ENCODE data around the gene KCTD4. TPM values are rescaled to one million over a fixed set of nuclear protein-coding genes. Genes with fewer than 3 reads are reported as not detected.

Gene KCTD4
- total and polyA plus RNA-seq, 2 donors (not counting 3 experiments of a cell fraction or from before 2014, with no cell fraction given), result not detected

DNA sequence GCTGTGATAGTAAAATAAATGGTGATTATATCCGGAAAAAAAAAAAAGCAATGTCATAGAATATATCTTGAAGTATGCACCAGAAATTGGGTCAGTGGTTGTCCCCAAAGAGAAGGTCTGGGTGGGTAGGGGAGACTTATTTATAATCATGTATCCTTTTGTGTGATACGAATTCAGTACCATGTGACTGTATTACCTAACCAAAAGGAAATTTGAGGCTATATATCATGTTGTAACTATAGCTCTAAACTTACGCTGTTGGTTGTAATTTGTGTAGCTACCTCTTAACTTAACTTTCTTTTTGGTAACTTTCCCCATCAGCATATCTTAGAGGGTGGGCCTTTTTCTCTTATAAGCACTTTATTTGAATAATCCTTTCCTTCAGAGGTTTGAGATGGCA lies 25.2 kb upstream of the KCTD4 start:
- Histone ChIP-seq H3K9me1 (replicated peaks; ENCODE audit: control insufficient read depth, extremely low read depth, insufficient read depth, low read length) (no peaks in the 10 kb centered on the region), H3K27me3 (ENCODE audit: control insufficient read depth in 2 of 2, insufficient read depth in 2 of 2, low read length in 2 of 2) (no peaks in the 10 kb centered on the region), H3K4me2 (ENCODE audit: insufficient read depth, low read length) (no peak overlapping the region), H3K36me3 (ENCODE audit: control insufficient read depth in 2 of 2, extremely low read depth in 1 of 2, insufficient read depth in 2 of 2, low read length in 2 of 2) (no peaks in the 10 kb centered on the region), H3K9ac (replicated peaks; ENCODE audit: extremely low read depth, insufficient read depth, low read length) (no peak overlapping the region), H3K9me3 (replicated peaks; ENCODE audit: control insufficient read depth, insufficient read depth, low read length) (no peaks in the 10 kb centered on the region), H3K79me2 (ENCODE audit: control insufficient read depth, insufficient read depth, low read length) (peaks cover 1% of the 10 kb centered on the region), H2AFZ (ENCODE audit: low read depth, low read length) (no peak overlapping the region), H4K20me1 (replicated peaks; ENCODE audit: control insufficient read depth, extremely low read depth, insufficient read depth, low read length) (no peaks in the 10 kb centered on the region), H3K4me3 (replicated peaks in 1 of 3; ENCODE audit: insufficient read depth in 1 of 3, low read depth in 1 of 3, low read length in 3 of 3) (no peak overlapping the region), H3K4me1 (ENCODE audit: control insufficient read depth, extremely low read depth, insufficient read depth, low read length) (no peaks in the 10 kb centered on the region), H3K27ac (ENCODE audit: insufficient read depth, low read depth, low read length) (no peak overlapping the region)
- TF ChIP-seq, protein P1, sequence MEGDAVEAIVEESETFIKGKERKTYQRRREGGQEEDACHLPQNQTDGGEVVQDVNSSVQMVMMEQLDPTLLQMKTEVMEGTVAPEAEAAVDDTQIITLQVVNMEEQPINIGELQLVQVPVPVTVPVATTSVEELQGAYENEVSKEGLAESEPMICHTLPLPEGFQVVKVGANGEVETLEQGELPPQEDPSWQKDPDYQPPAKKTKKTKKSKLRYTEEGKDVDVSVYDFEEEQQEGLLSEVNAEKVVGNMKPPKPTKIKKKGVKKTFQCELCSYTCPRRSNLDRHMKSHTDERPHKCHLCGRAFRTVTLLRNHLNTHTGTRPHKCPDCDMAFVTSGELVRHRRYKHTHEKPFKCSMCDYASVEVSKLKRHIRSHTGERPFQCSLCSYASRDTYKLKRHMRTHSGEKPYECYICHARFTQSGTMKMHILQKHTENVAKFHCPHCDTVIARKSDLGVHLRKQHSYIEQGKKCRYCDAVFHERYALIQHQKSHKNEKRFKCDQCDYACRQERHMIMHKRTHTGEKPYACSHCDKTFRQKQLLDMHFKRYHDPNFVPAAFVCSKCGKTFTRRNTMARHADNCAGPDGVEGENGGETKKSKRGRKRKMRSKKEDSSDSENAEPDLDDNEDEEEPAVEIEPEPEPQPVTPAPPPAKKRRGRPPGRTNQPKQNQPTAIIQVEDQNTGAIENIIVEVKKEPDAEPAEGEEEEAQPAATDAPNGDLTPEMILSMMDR (IDR thresholded peaks at IDR 0.05; ENCODE audit: extremely low read depth in 1 of 2, insufficient read depth in 1 of 2, low read depth in 1 of 2, low read length in 2 of 2), result no peak
- TF ChIP-seq FOS (IDR thresholded peaks at IDR 0.05; ENCODE audit: borderline replicate concordance, insufficient read depth, low read length) (no peak), JUN (IDR thresholded peaks at IDR 0.05; ENCODE audit: borderline replicate concordance, insufficient read depth, insufficient read length, low read depth) (no peak), POLR2AphosphoS5 (IDR thresholded peaks at IDR 0.05; ENCODE audit: insufficient read depth, low read depth, low read length) (no peak)
- FAIRE-seq (no peak), DNase-seq (ENCODE audit: low read depth, low spot score) (no peak)
- CTCF ChIA-PET, result interaction anchor here (1.3 kb wide), 1 partner anchor 14 kb away, joined by 4 read pairs; no protein-coding TSS in a partner anchor
- POLR2A ChIA-PET, result no interaction called here
- dilution Hi-C loops (cut with MboI; ENCODE audit: extremely low pct_ligation_motif_present, low sequenced_read_pairs), result no loop called here
- intact Hi-C loops (cut with micrococcal nuclease), result no loop called here
- no TSS peak for BruUV-seq (replicated peaks)

DNA sequence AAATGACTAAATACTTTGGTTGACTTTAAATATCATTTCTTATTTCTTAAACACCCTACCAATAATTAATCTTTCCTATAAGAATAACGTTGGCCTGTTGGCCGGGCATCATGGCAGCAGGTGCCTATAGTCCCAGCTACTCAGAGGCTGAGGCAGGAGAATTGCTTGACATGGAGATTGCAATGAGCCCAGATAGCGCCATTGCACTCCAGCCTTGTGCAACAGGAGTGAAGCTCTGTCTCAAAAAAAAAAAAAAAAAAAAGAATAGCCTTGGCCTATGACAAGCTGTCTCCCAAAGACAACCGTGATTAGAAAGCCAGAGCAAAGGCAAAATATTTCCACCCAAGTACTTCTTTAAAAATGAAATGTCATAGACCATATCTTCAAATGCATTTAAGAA lies 24.5 kb upstream of the KCTD4 start:
- H4K20me1 ChIP-seq (replicated peaks; ENCODE audit: control insufficient read depth, extremely low read depth, insufficient read depth, low read length), result no peaks in the 10 kb centered on the region
- TF ChIP-seq, protein P2, sequence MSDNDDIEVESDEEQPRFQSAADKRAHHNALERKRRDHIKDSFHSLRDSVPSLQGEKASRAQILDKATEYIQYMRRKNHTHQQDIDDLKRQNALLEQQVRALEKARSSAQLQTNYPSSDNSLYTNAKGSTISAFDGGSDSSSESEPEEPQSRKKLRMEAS (IDR thresholded peaks at IDR 0.05; ENCODE audit: insufficient read depth, insufficient read length), result no peak
- TF ChIP-seq EZH2 (IDR thresholded peaks at IDR 0.05; ENCODE audit: borderline replicate concordance, low read depth, low read length, severe bottlenecking), result no peak
- no peak for TF ChIP-seq MYC (IDR thresholded peaks at IDR 0.05; ENCODE audit: low read depth, low read length)
- TF ChIP-seq FOS (IDR thresholded peaks at IDR 0.05; ENCODE audit: borderline replicate concordance, insufficient read depth, low read length), result no peak
- TF ChIP-seq GATA2 (IDR thresholded peaks at IDR 0.05; ENCODE audit: insufficient read depth, insufficient read length, low read depth, low read length), result no peak
- no peak for TF ChIP-seq POLR2A (IDR thresholded peaks at IDR 0.05; ENCODE audit: low read depth, low read length)
- TF ChIP-seq JUN (IDR thresholded peaks at IDR 0.05; ENCODE audit: borderline replicate concordance, insufficient read depth, insufficient read length, low read depth), result no peak
- TF ChIP-seq, protein P1 (IDR thresholded peaks at IDR 0.05; ENCODE audit: extremely low read depth in 1 of 2, insufficient read depth in 1 of 2, low read depth in 1 of 2, low read length in 2 of 2), result no peak
- no peak for TF ChIP-seq POLR2AphosphoS5 (IDR thresholded peaks at IDR 0.05; ENCODE audit: insufficient read depth, low read depth, low read length)
- H3K4me2 ChIP-seq (ENCODE audit: insufficient read depth, low read length), result no peak overlapping the region
- H3K36me3 ChIP-seq (ENCODE audit: control insufficient read depth in 2 of 2, extremely low read depth in 1 of 2, insufficient read depth in 2 of 2, low read length in 2 of 2), result no peaks in the 10 kb centered on the region
- no peaks in the 10 kb centered on the region for H3K27me3 ChIP-seq (ENCODE audit: control insufficient read depth in 2 of 2, insufficient read depth in 2 of 2, low read length in 2 of 2)
- POLR2A ChIA-PET, result no interaction called here
- H3K4me3 ChIP-seq (replicated peaks in 1 of 3; ENCODE audit: insufficient read depth in 1 of 3, low read depth in 1 of 3, low read length in 3 of 3), result no peak overlapping the region
- H3K9me1 ChIP-seq (replicated peaks; ENCODE audit: control insufficient read depth, extremely low read depth, insufficient read depth, low read length), result no peaks in the 10 kb centered on the region
- no peak for FAIRE-seq
- H2AFZ ChIP-seq (ENCODE audit: low read depth, low read length), result no peak overlapping the region
- no peak for DNase-seq (ENCODE audit: low read depth, low spot score)
- dilution Hi-C loops (cut with MboI; ENCODE audit: extremely low pct_ligation_motif_present, low sequenced_read_pairs) (no loop called here), intact Hi-C loops (cut with micrococcal nuclease) (no loop called here)
- H3K27ac ChIP-seq (ENCODE audit: insufficient read depth, low read depth, low read length), result no peak overlapping the region
- CTCF ChIA-PET, result interaction anchor here (1.2 kb wide), 1 partner anchor 12 kb away, joined by 3 read pairs; no protein-coding TSS in a partner anchor
- BruUV-seq (replicated peaks), result no TSS peak
- peaks cover 1% of the 10 kb centered on the region for H3K79me2 ChIP-seq (ENCODE audit: control insufficient read depth, insufficient read depth, low read length)
- H3K9ac ChIP-seq (replicated peaks; ENCODE audit: extremely low read depth, insufficient read depth, low read length), result no peak overlapping the region
- H3K9me3 ChIP-seq (replicated peaks; ENCODE audit: control insufficient read depth, insufficient read depth, low read length), result no peaks in the 10 kb centered on the region
- peaks cover 2% of the 10 kb centered on the region for H3K4me1 ChIP-seq (ENCODE audit: control insufficient read depth, extremely low read depth, insufficient read depth, low read length)
